AG04450 (cell line): ENCODE measurements around the gene OOEP. TPM values are rescaled to one million over a fixed set of nuclear protein-coding genes. Genes with fewer than 3 reads are reported as not detected.

Experiments
- CTCF ChIA-PET: fragments of 300-600, 350-600 bp; formaldehyde crosslinking; extraction: SDS; loops from one replicate; lab custom pipeline; 2022; ENCODE audit warnings: antibody characterized with exemption, inconsistent platforms; lab: Charles Lee
- POLR2A ChIA-PET: fragments of 350-600 bp; formaldehyde crosslinking; extraction: SDS; loops from one replicate; lab custom pipeline; 2021; ENCODE audit warnings: antibody characterized with exemption, inconsistent platforms; lab: Yijun Ruan, JAX
- DNase-seq: peaks from one replicate; pipeline ENCODE4 v3.0.0-alpha.2; 2011; ENCODE audit warnings: low read depth, low spot score
- H3K27ac ChIP-seq: one replicate; pipeline ENCODE4 v1.5.1; 2012; ENCODE audit warnings: low read depth, low read length, control low read depth
- H3K27me3 ChIP-seq: one replicate; pipeline ENCODE4 v1.6.0; 2012; ENCODE audit warnings: low read length; ENCODE audit not compliant: control insufficient read depth, insufficient read depth
- H3K4me3 ChIP-seq: 2 replicates; pipeline ENCODE4 v1.5.1; 2011; ENCODE audit warnings: mild to moderate bottlenecking, low read depth, low read length, control low read depth
- H3K9me3 ChIP-seq: 2 replicates; pipeline ENCODE4 v1.5.1; 2012; ENCODE audit warnings: low read length; ENCODE audit not compliant: control insufficient read depth, insufficient read depth
- polyA plus RNA-seq: library from polyadenylated mRNA; depleted of rRNA; stranded (reverse); fragments of >200 nt; gene quantifications from 2 replicates; pipeline ENCODE4 v1.2.3, GENCODE V29; 2011
- TF ChIP-seq, protein P1 (sequence below): IDR thresholded peaks from 2 replicates; pipeline ENCODE4 v1.5.1; 2011; ENCODE audit warnings: low read depth, low read length, control low read depth, inconsistent platforms

Gene OOEP
- polyA plus RNA-seq, 1 experiment, result not detected

DNA sequence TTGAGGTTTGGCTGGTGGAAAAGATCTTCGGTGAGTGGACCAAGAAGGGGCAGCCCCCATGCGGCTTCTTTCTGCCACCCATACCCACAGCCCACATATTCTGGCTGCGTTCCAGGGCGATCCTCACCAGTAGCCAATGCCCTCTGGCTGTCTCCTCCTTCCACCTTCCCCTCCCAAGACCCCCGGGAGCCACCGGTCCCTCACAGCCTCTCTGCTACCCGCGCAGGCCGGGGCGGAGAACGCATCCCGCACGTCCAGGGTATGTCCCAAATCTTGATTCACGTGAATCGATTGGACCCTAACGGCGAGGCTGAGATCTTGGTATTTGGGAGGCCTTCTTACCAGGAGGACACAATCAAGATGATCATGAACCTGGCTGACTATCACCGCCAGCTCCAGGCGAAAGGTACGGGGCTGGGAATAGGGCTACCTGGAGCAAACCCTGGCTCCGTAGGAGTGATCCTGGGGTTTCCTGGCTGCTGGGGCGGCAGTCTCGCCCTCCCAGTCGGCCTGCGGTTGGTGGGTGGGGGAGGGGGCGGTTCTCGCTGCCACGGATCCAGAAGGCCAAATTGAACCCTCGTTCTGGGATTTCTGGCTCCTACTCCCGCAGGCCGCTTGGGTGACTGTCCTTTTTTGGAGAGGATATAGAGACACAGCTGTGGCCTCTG is 6.7 kb downstream of the OOEP start:
- ChIA-PET POLR2A (no interaction called here), CTCF (no interaction called here)
- no peak overlapping the region for H3K27ac ChIP-seq
- H3K4me3 ChIP-seq, result no peak overlapping the region
- H3K27me3 ChIP-seq, result no peaks in the 10 kb centered on the region
- no peak for DNase-seq
- TF ChIP-seq, protein P1, sequence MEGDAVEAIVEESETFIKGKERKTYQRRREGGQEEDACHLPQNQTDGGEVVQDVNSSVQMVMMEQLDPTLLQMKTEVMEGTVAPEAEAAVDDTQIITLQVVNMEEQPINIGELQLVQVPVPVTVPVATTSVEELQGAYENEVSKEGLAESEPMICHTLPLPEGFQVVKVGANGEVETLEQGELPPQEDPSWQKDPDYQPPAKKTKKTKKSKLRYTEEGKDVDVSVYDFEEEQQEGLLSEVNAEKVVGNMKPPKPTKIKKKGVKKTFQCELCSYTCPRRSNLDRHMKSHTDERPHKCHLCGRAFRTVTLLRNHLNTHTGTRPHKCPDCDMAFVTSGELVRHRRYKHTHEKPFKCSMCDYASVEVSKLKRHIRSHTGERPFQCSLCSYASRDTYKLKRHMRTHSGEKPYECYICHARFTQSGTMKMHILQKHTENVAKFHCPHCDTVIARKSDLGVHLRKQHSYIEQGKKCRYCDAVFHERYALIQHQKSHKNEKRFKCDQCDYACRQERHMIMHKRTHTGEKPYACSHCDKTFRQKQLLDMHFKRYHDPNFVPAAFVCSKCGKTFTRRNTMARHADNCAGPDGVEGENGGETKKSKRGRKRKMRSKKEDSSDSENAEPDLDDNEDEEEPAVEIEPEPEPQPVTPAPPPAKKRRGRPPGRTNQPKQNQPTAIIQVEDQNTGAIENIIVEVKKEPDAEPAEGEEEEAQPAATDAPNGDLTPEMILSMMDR, result no peak
- H3K9me3 ChIP-seq, result peaks cover 14% of the 10 kb centered on the region

DNA sequence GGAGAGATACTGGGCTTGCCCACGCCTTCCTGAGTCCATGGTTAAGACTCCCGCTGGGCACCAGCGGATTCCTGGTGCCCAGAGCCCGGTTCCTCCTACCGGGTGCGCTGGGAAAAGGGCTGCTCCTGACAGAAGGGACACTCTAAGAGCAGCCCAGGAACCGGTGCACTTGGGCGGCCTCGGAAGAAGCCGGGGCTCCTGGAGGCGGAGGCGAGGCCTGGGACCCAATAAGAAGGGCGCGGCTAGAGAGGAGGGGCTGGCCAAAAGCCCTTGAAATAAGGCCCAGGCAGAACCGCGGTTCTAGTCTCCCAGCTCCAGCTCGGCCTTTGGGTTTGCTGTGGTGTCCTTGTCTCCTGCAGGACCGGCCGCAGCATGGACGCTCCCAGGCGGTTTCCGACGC is 7.3 kb downstream of the OOEP start, which contains the start of gene KHDC3L:
TSS of gene KHDC3L (plus strand) at position 301 of the 400 bp plus-strand sequence. CDS start at position 373, 72 bp downstream.
- TF ChIP-seq, protein P1, result no peak
- peaks cover 14% of the 10 kb centered on the region for H3K9me3 ChIP-seq
- H3K27ac ChIP-seq, result no peak within 1 kb of the TSS
- CTCF ChIA-PET, result no interaction called here
- POLR2A ChIA-PET, result no interaction called here
- H3K4me3 ChIP-seq, result no peak within 1 kb of the TSS
- no peaks in the 10 kb centered on the region for H3K27me3 ChIP-seq
- no peak for DNase-seq

DNA sequence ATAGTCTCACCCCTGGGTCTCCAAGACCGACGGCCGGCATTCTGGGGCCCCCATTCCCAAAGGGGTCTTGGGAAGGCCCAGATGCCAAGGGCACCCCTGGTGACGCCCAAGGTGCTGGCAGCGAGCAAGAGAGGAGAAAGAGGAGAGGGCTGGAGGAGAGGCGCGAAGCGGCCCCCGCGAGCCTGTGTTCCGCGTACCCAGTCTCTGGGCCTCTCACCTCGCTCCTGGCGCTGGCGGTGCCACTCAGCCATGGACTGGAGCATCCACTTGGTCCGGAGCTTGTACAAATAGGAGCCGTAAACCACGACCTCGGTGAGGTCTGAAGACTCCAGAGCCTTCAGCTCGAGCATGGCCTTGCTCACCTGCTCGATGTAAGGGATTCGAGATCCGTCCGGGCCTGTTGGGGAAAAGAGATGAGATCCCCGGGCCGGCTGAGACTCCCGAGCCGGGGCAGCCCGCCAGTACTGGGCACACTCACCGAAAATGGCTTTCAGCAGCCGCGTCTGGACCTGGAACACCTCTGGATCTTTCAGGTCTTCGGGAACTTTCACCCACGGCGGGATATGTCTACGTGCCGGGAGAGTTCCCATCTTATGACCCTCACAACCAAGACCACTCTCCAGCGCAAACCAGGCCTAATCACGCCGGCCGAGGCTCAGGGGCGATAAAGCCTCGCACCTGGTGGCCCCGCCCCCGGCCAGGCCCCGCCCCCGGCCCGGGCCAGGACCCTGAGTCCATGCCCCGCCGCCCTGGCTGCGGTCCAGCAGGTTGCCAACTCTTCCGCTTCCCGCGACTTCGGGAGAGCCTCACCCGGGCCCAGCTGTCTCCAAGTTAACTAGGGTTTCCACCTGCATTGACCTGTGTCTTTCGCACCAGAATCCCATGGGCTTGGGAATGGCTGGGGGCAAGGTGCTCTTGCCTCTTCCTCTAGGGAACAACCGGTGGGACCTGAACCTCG is 15.8 kb downstream of the OOEP start, which contains the start of gene DPPA5:
TSS of gene DPPA5 (minus strand) at position 641 of the 958 bp plus-strand sequence. CDS start at position 590, 51 bp downstream.
- ChIA-PET CTCF (no interaction called here), POLR2A (no interaction called here)
- DNase-seq, result no peak
- H3K27ac ChIP-seq, result no peak within 1 kb of the TSS
- H3K27me3 ChIP-seq, result peaks cover 20% of the 10 kb centered on the region
- no peak within 1 kb of the TSS for H3K4me3 ChIP-seq
- TF ChIP-seq, protein P1, result no peak
- peaks cover 12% of the 10 kb centered on the region; the same call in 1 of the 2 replicates for H3K9me3 ChIP-seq

DNA sequence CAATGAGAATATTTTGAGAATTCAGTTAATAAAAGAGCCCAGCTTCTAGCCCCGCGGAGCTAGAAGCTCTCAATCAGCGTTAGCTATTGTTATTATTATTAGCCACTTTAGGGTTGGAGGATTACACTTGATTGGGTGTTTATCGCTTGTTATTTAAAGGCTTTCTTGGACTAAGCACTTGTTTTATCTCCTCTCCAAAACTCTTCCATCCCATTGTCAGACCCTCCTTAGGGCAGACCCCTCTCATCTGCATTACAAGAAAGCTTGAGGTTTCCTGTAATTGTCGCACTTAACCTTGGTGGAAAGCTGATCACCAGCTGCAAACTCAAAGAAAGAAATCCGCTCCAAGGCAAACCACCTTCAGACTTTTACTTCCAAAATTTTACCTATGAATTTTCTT is 20.4 kb downstream of the OOEP start:
- no peak overlapping the region for H3K27ac ChIP-seq
- H3K9me3 ChIP-seq, result peaks cover 11% of the 10 kb centered on the region; the same call in 1 of the 2 replicates
- TF ChIP-seq, protein P1, result no peak
- no peak overlapping the region for H3K4me3 ChIP-seq
- H3K27me3 ChIP-seq, result peaks cover 28% of the 10 kb centered on the region
- CTCF ChIA-PET, result interaction anchor here (0.5 to 1.0 kb wide), 2 partner anchors 10 to 23 kb away, joined by 4 read pairs; no protein-coding TSS in a partner anchor
- POLR2A ChIA-PET, result no interaction called here
- no peak for DNase-seq
